MM.1S (cell line): ENCODE measurements around the gene PHF21B.

Experiments
- CTCF ChIP-seq: fragments of 300-600 bp; sonication (generic); IDR thresholded peaks from 2 replicates; pipeline ENCODE4 v1.5.1; 2016; ENCODE audit warnings: antibody characterized with exemption, low read length, mixed read lengths
- EZH2 ChIP-seq: fragments of 300-600 bp; sonication (generic); optimal IDR thresholded peaks from 2 replicates; pipeline ENCODE3; 2017; ENCODE audit warnings: low read depth, mild to moderate bottlenecking, antibody characterized with exemption, low read length, mixed read lengths

GRCh38 chr22:44947049-44947448 is 62.8 kb downstream of the PHF21B start:
- TF ChIP-seq CTCF (no peak), EZH2 (no peak)
